Measurements from ENCODE around the gene MAPK14.

Gene MAPK14

GRCh38 chr6:36139991-36140710 is 112.5 kb downstream of the MAPK14 start:
- DNase-seq: no peak

DNA sequence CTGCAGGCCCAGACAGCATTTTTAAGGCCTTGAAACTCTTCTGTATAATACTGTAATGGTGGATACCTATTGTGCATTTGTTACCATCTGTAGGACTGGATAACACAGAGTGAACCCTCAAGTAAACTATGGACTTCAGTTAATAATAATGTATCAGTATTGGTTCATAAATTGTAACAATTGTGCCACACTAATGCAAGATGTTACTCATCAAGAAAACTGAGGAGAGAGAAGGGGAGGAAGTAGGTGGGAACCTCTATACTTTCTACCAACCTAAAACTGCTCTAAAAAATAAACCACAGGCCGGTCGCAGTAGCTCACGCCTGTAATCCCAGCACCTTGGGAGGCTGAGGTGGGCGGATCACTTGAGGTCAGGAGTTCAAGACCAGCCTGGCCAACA is 113.5 kb downstream of the MAPK14 start:
- DNase-seq: no peak

DNA sequence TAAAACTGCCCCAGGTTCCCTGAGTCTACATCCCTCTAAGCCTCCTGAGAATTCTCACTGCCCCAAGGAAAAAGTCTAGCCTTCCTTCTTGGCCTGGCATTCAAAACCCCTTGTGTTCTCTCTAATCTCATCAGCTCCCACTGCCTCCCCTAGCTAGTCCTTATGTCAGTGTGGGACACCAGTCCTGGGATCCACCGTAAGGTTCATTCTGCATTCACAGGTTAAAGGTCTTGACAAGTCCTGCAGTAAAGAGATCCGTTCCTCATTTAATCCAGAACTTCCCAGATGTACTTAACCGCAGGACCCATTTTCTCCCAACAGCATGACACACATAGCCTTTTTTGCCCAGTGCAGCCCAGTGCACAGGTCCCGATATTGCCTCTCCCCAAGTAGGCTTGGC is 114.4 kb downstream of the MAPK14 start:
- DNase-seq: no peak

DNA sequence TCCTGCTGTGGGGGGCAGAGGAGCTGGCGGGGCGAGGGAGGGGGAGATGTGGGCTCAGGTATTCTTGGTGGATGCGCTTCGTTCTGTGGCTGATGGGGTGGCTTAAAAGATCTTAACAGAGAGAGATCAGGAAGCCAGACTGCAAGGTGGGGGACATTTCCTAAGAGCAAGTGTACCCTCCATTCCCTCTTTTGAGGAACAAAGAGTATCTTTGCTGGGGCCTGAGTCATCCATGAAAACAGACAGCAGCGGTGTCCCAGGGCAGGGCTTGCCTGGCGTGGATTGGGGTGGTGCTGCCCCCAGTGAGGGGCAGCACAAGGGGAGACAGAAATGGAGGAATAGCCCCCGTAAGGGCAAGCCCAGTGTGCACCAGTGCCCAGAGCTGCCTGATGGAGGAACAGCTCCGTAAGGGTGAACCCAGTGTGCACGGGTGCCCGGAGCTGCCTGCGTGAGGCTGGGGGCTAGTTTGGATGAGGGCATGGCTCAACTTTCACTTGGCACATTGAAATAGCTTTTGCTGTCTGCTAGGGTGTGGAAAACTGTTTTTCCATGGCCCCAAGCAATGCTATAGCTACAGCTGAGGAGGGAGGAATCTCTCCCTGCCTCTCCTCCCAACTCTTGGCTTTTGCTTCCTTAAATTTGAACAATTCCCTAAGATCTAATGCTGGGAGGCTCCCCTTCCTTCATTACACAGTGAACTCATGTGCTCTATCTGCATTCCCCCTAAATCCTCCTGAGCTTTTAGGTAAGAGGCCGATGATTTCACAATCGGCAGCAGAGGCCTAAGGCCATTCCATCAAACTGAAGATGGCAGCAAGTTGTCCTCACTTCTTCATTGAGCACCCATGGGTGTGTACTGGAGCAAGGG is 115.6 kb downstream of the MAPK14 start:
- DNase-seq: no peak

- DNase-seq: no peak
Measured at GRCh38 chr6:36145495-36145894, 117.9 kb downstream of the MAPK14 start.

DNA sequence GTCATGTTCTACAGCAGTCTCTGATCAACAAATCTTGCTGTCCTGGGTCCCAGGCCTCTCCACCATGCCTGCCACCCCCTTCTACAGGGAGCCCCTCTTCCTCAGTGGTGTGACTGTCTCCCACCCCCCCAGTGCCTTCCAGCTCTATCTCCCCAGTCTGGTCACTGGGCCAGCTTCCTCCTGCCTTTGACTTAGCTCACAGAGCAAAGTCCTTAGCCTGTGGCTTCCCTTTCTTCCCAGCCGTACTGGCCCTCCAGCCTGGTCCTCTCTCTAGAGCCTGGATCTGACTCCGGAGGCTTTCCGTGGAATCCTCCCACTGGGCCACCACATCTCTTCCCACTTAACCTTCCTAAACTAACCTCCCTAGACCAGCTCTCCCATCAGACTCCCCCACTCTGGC is 119.7 kb downstream of the MAPK14 start:
- DNase-seq: no peak

GRCh38 chr6:36149476-36149875 is 121.9 kb downstream of the MAPK14 start:
- DNase-seq: no peak

- DNase-seq: no peak
Measured at GRCh38 chr6:36150283-36150682, 122.7 kb downstream of the MAPK14 start.

GRCh38 chr6:36154286-36154685 is 126.7 kb downstream of the MAPK14 start:
- DNase-seq: no peak

- no peak for DNase-seq
Measured at GRCh38 chr6:36155662-36156061, 128.1 kb downstream of the MAPK14 start.

GRCh38 chr6:36160147-36160760 is 132.6 kb downstream of the MAPK14 start:
- DNase-seq: no peak
